Measurements from ENCODE around the gene STK32B.

Gene STK32B

GRCh38 chr4:5409972-5410618, 358.8 kb downstream of the STK32B start:
- Histone ChIP-seq H3K9ac (ENCODE audit: low read depth, low read length) (no peak overlapping the region), H3K4me2 (ENCODE audit: low read length) (no peak overlapping the region), H3K4me1 (ENCODE audit: control insufficient read depth, insufficient read depth, low read length) (no peaks in the 10 kb centered on the region), H3K9me3 (replicated peaks; ENCODE audit: low read length) (no peaks in the 10 kb centered on the region), H3K4me3 (ENCODE audit: low read length) (no peak overlapping the region), H3K27me3 (ENCODE audit: control insufficient read depth, insufficient read depth, low read length) (no peaks in the 10 kb centered on the region), H3K36me3 (ENCODE audit: insufficient read depth, low read length) (no peaks in the 10 kb centered on the region)

DNA sequence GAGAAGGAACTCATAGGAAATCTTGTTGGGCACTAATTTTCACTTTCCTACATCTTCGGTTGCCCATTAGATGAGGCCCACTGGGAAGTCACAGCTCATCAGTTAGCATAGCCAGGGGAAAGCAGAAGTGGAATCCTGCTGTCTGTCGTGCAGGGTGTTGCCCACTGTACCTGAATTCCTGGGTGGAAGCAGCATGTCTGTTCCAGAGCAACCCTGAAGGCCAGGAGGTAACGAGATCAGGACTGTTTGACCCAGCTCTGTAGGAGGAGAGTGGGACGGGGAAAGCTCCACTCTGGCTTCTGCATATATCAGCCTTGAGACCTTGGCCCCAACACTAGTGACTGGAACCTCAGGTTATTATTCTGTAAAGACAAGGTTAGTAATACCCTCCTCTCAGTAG, 361.0 kb downstream of the STK32B start:
- Histone ChIP-seq H3K27me3 (ENCODE audit: control insufficient read depth, insufficient read depth, low read length) (no peaks in the 10 kb centered on the region), H3K9ac (ENCODE audit: low read depth, low read length) (no peak overlapping the region), H3K4me3 (ENCODE audit: low read length) (no peak overlapping the region), H3K4me2 (ENCODE audit: low read length) (no peak overlapping the region), H3K4me1 (ENCODE audit: control insufficient read depth, insufficient read depth, low read length) (no peaks in the 10 kb centered on the region), H3K9me3 (replicated peaks; ENCODE audit: low read length) (no peaks in the 10 kb centered on the region), H3K36me3 (ENCODE audit: insufficient read depth, low read length) (no peaks in the 10 kb centered on the region)

DNA sequence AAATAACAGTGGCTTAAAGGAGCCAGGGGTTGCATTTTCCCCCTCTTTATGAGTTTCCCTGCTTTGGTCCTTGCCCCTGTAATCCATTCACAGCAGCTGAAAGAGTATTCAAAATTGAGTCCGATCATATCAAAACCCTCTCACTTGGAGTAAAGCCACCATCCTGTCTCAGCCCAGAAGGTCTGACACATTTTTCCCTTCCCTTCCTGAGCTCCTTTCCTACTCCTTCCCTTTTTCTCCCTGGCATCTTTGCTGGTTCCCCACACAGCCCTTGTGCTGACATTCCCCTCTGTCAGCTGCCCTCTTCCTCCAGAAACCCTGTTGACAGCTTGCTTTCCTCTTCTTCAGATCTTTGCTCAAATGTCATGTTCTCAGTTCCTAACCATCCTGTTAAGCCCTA, 361.5 kb downstream of the STK32B start:
- no peaks in the 10 kb centered on the region for H3K9me3 ChIP-seq (replicated peaks; ENCODE audit: low read length)
- no peak overlapping the region for H3K4me3 ChIP-seq (ENCODE audit: low read length)
- no peaks in the 10 kb centered on the region for H3K27me3 ChIP-seq (ENCODE audit: control insufficient read depth, insufficient read depth, low read length)
- no peak overlapping the region for H3K4me2 ChIP-seq (ENCODE audit: low read length)
- H3K9ac ChIP-seq (ENCODE audit: low read depth, low read length): no peak overlapping the region
- H3K36me3 ChIP-seq (ENCODE audit: insufficient read depth, low read length): no peaks in the 10 kb centered on the region
- no peaks in the 10 kb centered on the region for H3K4me1 ChIP-seq (ENCODE audit: control insufficient read depth, insufficient read depth, low read length)

DNA sequence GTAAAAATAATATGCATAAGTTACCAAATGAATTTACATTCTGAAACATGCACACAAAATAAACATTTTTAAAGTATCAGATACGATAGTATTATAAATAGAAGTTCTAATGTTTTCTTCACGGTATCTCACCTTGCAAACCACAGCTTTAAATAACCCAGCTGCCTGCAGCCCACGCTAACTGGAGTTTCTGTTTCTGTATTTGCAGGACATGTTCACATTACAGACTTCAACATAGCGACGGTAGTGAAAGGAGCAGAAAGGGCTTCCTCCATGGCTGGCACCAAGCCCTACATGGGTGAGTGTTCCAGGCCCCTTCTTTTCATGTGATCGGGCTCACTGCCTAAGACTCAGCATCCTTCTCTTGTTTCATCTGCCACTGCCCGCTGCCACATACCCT, 365.4 kb downstream of the STK32B start:
- H3K27me3 ChIP-seq (ENCODE audit: control insufficient read depth, insufficient read depth, low read length): no peaks in the 10 kb centered on the region
- no peaks in the 10 kb centered on the region for H3K4me1 ChIP-seq (ENCODE audit: control insufficient read depth, insufficient read depth, low read length)
- no peaks in the 10 kb centered on the region for H3K36me3 ChIP-seq (ENCODE audit: insufficient read depth, low read length)

DNA sequence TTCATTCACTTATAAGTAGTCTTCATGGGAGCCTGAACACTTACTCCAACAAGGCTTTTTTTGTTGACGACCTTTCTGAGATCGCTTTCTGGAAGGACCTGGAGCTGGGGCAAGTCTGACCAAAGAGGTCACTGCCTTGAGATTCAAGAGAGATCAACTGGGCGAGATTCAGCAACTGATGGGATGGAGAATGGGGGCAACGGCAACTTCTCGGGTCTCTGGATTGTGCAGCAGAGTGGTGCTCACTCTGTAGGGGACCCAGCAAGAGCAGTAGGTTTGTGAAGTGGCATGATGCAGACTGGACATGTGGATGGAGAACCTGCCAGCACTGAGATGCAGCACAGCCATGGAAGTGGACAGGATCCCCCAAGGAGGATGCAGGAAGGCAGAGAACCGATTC, 369.0 kb downstream of the STK32B start:
- H3K27me3 ChIP-seq (ENCODE audit: control insufficient read depth, insufficient read depth, low read length): no peaks in the 10 kb centered on the region
- no peak overlapping the region for H3K4me2 ChIP-seq (ENCODE audit: low read length)
- H3K4me1 ChIP-seq (ENCODE audit: control insufficient read depth, insufficient read depth, low read length): no peaks in the 10 kb centered on the region
- no peaks in the 10 kb centered on the region for H3K36me3 ChIP-seq (ENCODE audit: insufficient read depth, low read length)
- H3K9ac ChIP-seq (ENCODE audit: low read depth, low read length): no peak overlapping the region
- no peak overlapping the region for H3K4me3 ChIP-seq (ENCODE audit: low read length)
- H3K9me3 ChIP-seq (replicated peaks; ENCODE audit: low read length): no peaks in the 10 kb centered on the region

More for the DNA sequence above, 365.4 kb downstream of the STK32B start:
- H3K4me2 ChIP-seq (ENCODE audit: low read length): no peak overlapping the region
- H3K9ac ChIP-seq (ENCODE audit: low read depth, low read length): no peak overlapping the region
- no peaks in the 10 kb centered on the region for H3K9me3 ChIP-seq (replicated peaks; ENCODE audit: low read length)
- H3K4me3 ChIP-seq (ENCODE audit: low read length): no peak overlapping the region

GRCh38 chr4:5421416-5421815, 370.1 kb downstream of the STK32B start:
- Histone ChIP-seq H3K9ac (ENCODE audit: low read depth, low read length) (no peak overlapping the region), H3K9me3 (replicated peaks; ENCODE audit: low read length) (no peaks in the 10 kb centered on the region), H3K4me2 (ENCODE audit: low read length) (no peak overlapping the region), H3K4me3 (ENCODE audit: low read length) (no peak overlapping the region), H3K36me3 (ENCODE audit: insufficient read depth, low read length) (no peaks in the 10 kb centered on the region), H3K4me1 (ENCODE audit: control insufficient read depth, insufficient read depth, low read length) (no peaks in the 10 kb centered on the region), H3K27me3 (ENCODE audit: control insufficient read depth, insufficient read depth, low read length) (no peaks in the 10 kb centered on the region)

- H3K4me3 ChIP-seq (ENCODE audit: low read length): no peak overlapping the region
- H3K4me1 ChIP-seq (ENCODE audit: control insufficient read depth, insufficient read depth, low read length): no peaks in the 10 kb centered on the region
- no peak overlapping the region for H3K4me2 ChIP-seq (ENCODE audit: low read length)
- no peaks in the 10 kb centered on the region for H3K27me3 ChIP-seq (ENCODE audit: control insufficient read depth, insufficient read depth, low read length)
- H3K36me3 ChIP-seq (ENCODE audit: insufficient read depth, low read length): no peaks in the 10 kb centered on the region
- no peaks in the 10 kb centered on the region for H3K9me3 ChIP-seq (replicated peaks; ENCODE audit: low read length)
- H3K9ac ChIP-seq (ENCODE audit: low read depth, low read length): no peak overlapping the region
Observed at GRCh38 chr4:5422195-5422594, 370.9 kb downstream of the STK32B start.

- Histone ChIP-seq H3K36me3 (ENCODE audit: insufficient read depth, low read length) (no peaks in the 10 kb centered on the region), H3K9ac (ENCODE audit: low read depth, low read length) (no peak overlapping the region), H3K9me3 (replicated peaks; ENCODE audit: low read length) (no peaks in the 10 kb centered on the region), H3K4me2 (ENCODE audit: low read length) (no peak overlapping the region), H3K27me3 (ENCODE audit: control insufficient read depth, insufficient read depth, low read length) (no peaks in the 10 kb centered on the region), H3K4me1 (ENCODE audit: control insufficient read depth, insufficient read depth, low read length) (no peaks in the 10 kb centered on the region), H3K4me3 (ENCODE audit: low read length) (no peak overlapping the region)
Observed at GRCh38 chr4:5423670-5424069, 372.4 kb downstream of the STK32B start.

GRCh38 chr4:5424211-5424610, 372.9 kb downstream of the STK32B start:
- no peak overlapping the region for H3K4me2 ChIP-seq (ENCODE audit: low read length)
- no peaks in the 10 kb centered on the region for H3K9me3 ChIP-seq (replicated peaks; ENCODE audit: low read length)
- H3K4me3 ChIP-seq (ENCODE audit: low read length): no peak overlapping the region
- H3K4me1 ChIP-seq (ENCODE audit: control insufficient read depth, insufficient read depth, low read length): no peaks in the 10 kb centered on the region
- H3K27me3 ChIP-seq (ENCODE audit: control insufficient read depth, insufficient read depth, low read length): no peaks in the 10 kb centered on the region
- H3K36me3 ChIP-seq (ENCODE audit: insufficient read depth, low read length): no peaks in the 10 kb centered on the region
- H3K9ac ChIP-seq (ENCODE audit: low read depth, low read length): no peak overlapping the region

DNA sequence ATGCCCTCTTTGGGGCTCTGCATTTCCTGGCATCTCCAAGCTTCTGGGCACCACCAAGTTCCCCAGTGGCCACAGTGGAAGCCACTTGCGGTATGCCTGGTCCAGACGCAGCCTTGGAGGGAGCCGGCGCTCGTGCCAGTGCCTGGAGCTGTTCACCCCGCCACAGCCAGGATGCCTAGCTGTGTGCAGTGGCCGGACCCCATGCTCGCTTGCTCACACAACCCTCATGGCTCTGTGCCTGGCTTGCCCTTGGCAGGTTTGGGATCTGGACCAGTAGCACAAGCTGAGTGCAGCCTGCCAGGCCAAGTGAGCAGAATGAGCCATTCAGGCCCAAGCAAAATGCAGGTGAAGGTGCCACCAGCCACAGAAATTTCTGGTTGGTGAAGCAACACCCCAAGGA, 373.6 kb downstream of the STK32B start:
- no peaks in the 10 kb centered on the region for H3K27me3 ChIP-seq (ENCODE audit: control insufficient read depth, insufficient read depth, low read length)
- no peaks in the 10 kb centered on the region for H3K4me1 ChIP-seq (ENCODE audit: control insufficient read depth, insufficient read depth, low read length)
- H3K4me2 ChIP-seq (ENCODE audit: low read length): no peak overlapping the region
- no peaks in the 10 kb centered on the region for H3K9me3 ChIP-seq (replicated peaks; ENCODE audit: low read length)
- no peaks in the 10 kb centered on the region for H3K36me3 ChIP-seq (ENCODE audit: insufficient read depth, low read length)
- H3K9ac ChIP-seq (ENCODE audit: low read depth, low read length): no peak overlapping the region
- H3K4me3 ChIP-seq (ENCODE audit: low read length): no peak overlapping the region

DNA sequence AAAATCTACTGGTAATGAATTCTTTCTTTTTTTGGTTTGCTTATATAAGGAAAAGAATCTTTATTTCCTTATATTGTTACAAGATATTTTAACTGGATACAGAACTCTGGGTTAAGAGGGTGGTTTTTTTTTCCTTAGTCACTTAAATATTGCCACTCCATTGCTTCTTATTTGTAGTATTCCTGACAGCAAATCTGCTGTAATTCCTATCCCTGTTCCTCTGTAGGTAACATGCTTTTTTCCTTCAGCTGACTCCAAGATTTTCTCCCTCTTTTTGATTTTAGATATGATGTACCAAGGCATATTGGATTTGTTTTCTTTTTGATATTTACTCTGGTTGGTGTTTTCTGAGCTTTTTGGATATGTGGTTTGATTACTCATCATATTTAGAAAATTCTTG, 378.5 kb downstream of the STK32B start:
- no peaks in the 10 kb centered on the region for H3K9me3 ChIP-seq (replicated peaks; ENCODE audit: low read length)
- no peaks in the 10 kb centered on the region for H3K4me1 ChIP-seq (ENCODE audit: control insufficient read depth, insufficient read depth, low read length)
- H3K36me3 ChIP-seq (ENCODE audit: insufficient read depth, low read length): no peaks in the 10 kb centered on the region
- H3K4me3 ChIP-seq (ENCODE audit: low read length): no peak overlapping the region
- H3K4me2 ChIP-seq (ENCODE audit: low read length): no peak overlapping the region
- no peak overlapping the region for H3K9ac ChIP-seq (ENCODE audit: low read depth, low read length)
- no peaks in the 10 kb centered on the region for H3K27me3 ChIP-seq (ENCODE audit: control insufficient read depth, insufficient read depth, low read length)

DNA sequence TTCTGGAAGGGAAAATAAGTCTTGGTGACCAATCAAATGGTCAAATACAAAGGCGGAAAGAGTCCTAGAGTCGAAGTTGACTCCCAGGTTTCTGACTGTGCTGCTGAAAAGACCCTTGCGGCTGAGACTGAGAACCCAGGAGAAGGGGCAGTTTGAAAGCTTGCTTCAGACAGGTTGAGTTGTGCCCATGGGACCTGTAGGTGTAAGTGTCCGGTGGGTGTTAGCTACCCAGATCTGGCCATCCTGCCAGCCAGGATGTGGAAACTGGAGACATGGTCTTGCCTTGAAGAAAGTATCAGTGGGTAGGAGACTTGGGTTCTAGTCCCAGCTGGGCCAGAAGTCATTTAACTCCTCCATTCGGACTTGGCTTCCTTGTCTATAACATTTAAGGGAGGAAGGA, 381.9 kb downstream of the STK32B start:
- Histone ChIP-seq H3K4me2 (ENCODE audit: low read length) (no peak overlapping the region), H3K4me1 (ENCODE audit: control insufficient read depth, insufficient read depth, low read length) (no peaks in the 10 kb centered on the region), H3K4me3 (ENCODE audit: low read length) (no peak overlapping the region), H3K9me3 (replicated peaks; ENCODE audit: low read length) (no peaks in the 10 kb centered on the region), H3K36me3 (ENCODE audit: insufficient read depth, low read length) (no peaks in the 10 kb centered on the region), H3K27me3 (ENCODE audit: control insufficient read depth, insufficient read depth, low read length) (no peaks in the 10 kb centered on the region), H3K9ac (ENCODE audit: low read depth, low read length) (no peak overlapping the region)
